HG02970 (cell line): ENCODE measurements around the gene SPSB3.
"Not testable (repeated sequence)": the region's sequence is repeated elsewhere in the genome, so short reads cannot be mapped to it uniquely, and the experiment has no call there.

Experiments
- ATAC-seq: cut with Tn5 transposase; IDR thresholded peaks from one replicate; pipeline ENCODE4 v1.9.1; 2021; ENCODE audit warnings: mild to moderate bottlenecking, moderate library complexity, moderate number of reproducible peaks; ENCODE audit not compliant: unreplicated experiment, low FRiP score

Gene SPSB3

GRCh38 chr16:1744338-1744840 is 38.0 kb downstream of the SPSB3 start:
- ATAC-seq = no peak

- no peak for ATAC-seq
These were observed 38.7 kb downstream of the SPSB3 start for GRCh38 chr16:1743376-1744337.

GRCh38 chr16:1741553-1742165 is 40.7 kb downstream of the SPSB3 start:
- ATAC-seq = no peak

GRCh38 chr16:1740781-1741490 is 41.4 kb downstream of the SPSB3 start:
- no peak for ATAC-seq

- ATAC-seq = no peak
These were observed 42.1 kb downstream of the SPSB3 start for GRCh38 chr16:1740234-1740633.

- ATAC-seq = no peak
These were observed 47.6 kb downstream of the SPSB3 start for GRCh38 chr16:1734816-1735215.

- no peak for ATAC-seq
These were observed 48.2 kb downstream of the SPSB3 start for GRCh38 chr16:1734123-1734522.

GRCh38 chr16:1732551-1732987 is 49.8 kb downstream of the SPSB3 start:
- ATAC-seq = not testable (repeated sequence)

GRCh38 chr16:1732071-1732470 is 50.3 kb downstream of the SPSB3 start:
- ATAC-seq = no peak

GRCh38 chr16:1731603-1732002 is 50.8 kb downstream of the SPSB3 start:
- ATAC-seq = no peak

- no peak for ATAC-seq
These were observed 51.3 kb downstream of the SPSB3 start for GRCh38 chr16:1731073-1731472.

GRCh38 chr16:1729445-1729844 is 52.9 kb downstream of the SPSB3 start:
- ATAC-seq = no peak

GRCh38 chr16:1729026-1729425 is 53.3 kb downstream of the SPSB3 start:
- no peak for ATAC-seq

- ATAC-seq = no peak
These were observed 54.4 kb downstream of the SPSB3 start for GRCh38 chr16:1727651-1728624.
